GM12801 (cell line): ENCODE data around the gene NSL1.

Experiments
- TF ChIP-seq, protein P1 (sequence below): IDR thresholded peaks from one replicate; pipeline ENCODE4 v1.5.1; 2011; ENCODE audit warnings: control low read depth; ENCODE audit not compliant: insufficient read length; ENCODE audit errors: extremely low read depth

Gene NSL1

GRCh38 chr1:212791676-212792395 is at the start of gene NSL1, which contains the start of gene TATDN3:
Gene NSL1 (minus strand): TSS chr1:212791777. CDS start chr1:212791763, 14 bp downstream.
Gene TATDN3 (plus strand): TSS chr1:212791894. CDS start chr1:212791922, 28 bp downstream.
- TF ChIP-seq, protein P1, sequence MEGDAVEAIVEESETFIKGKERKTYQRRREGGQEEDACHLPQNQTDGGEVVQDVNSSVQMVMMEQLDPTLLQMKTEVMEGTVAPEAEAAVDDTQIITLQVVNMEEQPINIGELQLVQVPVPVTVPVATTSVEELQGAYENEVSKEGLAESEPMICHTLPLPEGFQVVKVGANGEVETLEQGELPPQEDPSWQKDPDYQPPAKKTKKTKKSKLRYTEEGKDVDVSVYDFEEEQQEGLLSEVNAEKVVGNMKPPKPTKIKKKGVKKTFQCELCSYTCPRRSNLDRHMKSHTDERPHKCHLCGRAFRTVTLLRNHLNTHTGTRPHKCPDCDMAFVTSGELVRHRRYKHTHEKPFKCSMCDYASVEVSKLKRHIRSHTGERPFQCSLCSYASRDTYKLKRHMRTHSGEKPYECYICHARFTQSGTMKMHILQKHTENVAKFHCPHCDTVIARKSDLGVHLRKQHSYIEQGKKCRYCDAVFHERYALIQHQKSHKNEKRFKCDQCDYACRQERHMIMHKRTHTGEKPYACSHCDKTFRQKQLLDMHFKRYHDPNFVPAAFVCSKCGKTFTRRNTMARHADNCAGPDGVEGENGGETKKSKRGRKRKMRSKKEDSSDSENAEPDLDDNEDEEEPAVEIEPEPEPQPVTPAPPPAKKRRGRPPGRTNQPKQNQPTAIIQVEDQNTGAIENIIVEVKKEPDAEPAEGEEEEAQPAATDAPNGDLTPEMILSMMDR: no peak

GRCh38 chr1:212838145-212838544 is 46.6 kb upstream of the NSL1 start:
- TF ChIP-seq, protein P1: no peak

DNA sequence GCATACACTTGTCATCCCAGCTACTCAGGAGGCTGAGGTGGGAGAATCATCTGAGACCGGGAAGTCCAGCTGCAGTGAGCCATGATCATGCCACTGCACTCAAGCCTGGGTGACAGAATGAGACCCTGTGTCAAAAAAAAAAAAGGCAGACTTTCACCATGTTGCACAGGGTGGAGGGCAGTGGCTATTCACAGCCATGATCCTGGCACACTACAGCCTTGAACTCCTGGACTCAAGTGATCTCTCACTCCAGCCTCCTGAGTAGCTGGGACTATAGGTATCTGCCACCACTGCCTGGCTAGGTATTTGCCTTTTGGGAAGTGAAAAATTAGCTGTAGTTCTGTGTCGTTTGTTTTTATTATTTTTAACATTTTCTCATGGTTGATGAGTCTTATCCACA is 36.8 kb upstream of the NSL1 start:
- TF ChIP-seq, protein P1: no peak

DNA sequence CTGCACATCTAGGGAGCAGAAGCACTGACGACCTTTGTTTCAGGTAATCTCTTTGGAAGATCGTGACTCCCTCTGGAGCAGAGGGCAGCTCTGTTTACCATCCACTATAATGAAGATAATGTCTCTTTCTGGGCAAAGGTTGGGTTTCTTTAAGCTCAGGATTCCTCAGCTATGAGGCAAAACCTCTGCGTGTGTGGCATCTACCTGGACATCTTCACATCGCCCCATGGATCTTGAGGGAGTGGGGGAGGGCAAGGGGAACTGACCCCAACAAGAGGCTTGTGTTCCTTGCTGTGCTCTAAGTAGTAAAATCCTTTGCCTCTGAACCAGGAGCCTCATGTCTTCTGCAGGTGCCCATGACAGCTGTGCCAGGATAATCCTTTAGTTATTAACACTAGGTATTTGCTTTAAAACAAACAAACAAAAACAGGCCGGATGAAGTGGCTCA is 36.3 kb upstream of the NSL1 start:
- TF ChIP-seq, protein P1: no peak

DNA sequence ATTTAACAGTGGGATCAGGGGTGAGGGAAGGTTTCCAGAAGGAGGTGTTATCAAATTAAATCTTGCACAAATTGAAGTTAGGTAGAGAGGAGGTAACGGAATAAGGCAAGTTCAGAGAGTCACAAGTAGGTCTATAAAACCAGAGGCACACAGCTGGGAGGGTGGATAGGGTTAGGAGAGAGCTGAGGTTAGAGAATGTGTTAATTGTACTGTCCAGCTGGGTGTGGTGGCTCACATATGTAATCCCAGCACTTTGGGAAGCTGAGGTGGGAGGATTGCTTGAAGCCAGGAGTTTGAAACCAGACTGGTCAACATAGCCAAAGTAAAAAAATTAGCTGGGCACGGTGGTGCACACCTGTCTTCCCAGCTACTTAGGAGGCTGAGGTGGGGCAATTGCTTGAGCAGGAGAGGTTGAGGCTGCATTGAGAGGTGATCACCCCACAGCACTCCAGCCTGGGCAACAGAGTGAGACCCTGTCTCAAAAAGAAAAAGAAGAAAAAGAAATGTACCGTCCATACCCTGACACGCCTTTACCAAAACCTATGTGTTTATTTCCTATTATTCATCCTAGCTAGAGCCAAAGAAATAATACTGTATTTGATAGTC is 35.7 kb upstream of the NSL1 start:
- TF ChIP-seq, protein P1: no peak

GRCh38 chr1:212825798-212826452 is 34.3 kb upstream of the NSL1 start:
- TF ChIP-seq, protein P1: no peak

DNA sequence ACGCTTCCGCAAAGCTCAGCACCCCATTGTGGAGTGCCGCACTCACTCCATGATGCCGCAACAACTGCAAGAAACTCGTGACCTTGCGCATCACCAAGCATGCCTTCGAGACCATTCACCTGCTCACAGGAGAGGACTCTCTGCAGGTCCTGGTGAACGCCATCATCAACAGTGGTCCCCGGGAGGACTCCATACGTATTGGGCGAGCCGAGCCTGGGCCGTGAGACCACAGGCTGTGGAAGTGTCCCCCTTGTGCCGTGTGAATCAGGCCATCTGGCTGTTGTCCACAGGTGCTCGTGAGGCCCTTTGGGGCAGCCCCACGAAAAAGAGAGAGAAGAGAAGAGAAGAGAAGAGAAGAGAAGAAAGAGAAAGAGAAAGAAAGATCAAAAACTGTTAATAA is 32.6 kb upstream of the NSL1 start:
- TF ChIP-seq, protein P1: no peak
